EH (cell line): ENCODE results near the gene OR1E2.
"Not testable (repeated sequence)": the region's sequence is repeated elsewhere in the genome, so short reads cannot be mapped to it uniquely, and the experiment has no call there.

Source experiments
- DNase-seq: peaks from one replicate; pipeline ENCODE4 v3.0.0-alpha.2; 2015; ENCODE audit warnings: low read depth

OR1E2 gene

GRCh38 chr17:3433741-3434140, at the start of gene OR1E2:
OR1E2 (minus strand) TSS chr17:3433841; CDS start chr17:3433841, 0 bp downstream.
- no peak for DNase-seq

GRCh38 chr17:3482852-3483251, 49.2 kb upstream of the OR1E2 start:
- DNase-seq: no peak

GRCh38 chr17:3479988-3480387, 46.3 kb upstream of the OR1E2 start:
- DNase-seq: no peak

- DNase-seq: peak; percentile 10
These were observed 42.4 kb upstream of the OR1E2 start, which contains the start of gene ASPA for GRCh38 chr17:3475812-3476610. ASPA (plus strand) TSS chr17:3475997; CDS start chr17:3476160, 163 bp downstream.

GRCh38 chr17:3475251-3475685, 41.6 kb upstream of the OR1E2 start:
- no peak for DNase-seq

- DNase-seq: no peak
These were observed 40.6 kb upstream of the OR1E2 start for GRCh38 chr17:3474212-3474611.

- DNase-seq: no peak
These were observed 38.5 kb upstream of the OR1E2 start for GRCh38 chr17:3472137-3472536.

GRCh38 chr17:3471599-3471998, 38.0 kb upstream of the OR1E2 start, which contains the start of gene SPATA22:
SPATA22 (minus strand) TSS chr17:3471819; CDS start chr17:3469325, 2,494 bp downstream.
- DNase-seq: no peak

GRCh38 chr17:3469529-3469928, 35.9 kb upstream of the OR1E2 start:
- DNase-seq: no peak

- not testable (repeated sequence) for DNase-seq
These were observed 32.7 kb upstream of the OR1E2 start for GRCh38 chr17:3466355-3466754.

- DNase-seq: no peak
These were observed 14.5 kb upstream of the OR1E2 start for GRCh38 chr17:3448059-3448665.

- DNase-seq: peak; percentile 2
These were observed 14.0 kb upstream of the OR1E2 start for GRCh38 chr17:3447625-3448024.

GRCh38 chr17:3440451-3440850, 6.8 kb upstream of the OR1E2 start:
- no peak for DNase-seq

- no peak for DNase-seq
These were observed 4.7 kb upstream of the OR1E2 start for GRCh38 chr17:3438368-3438767.

- peak; percentile 4 for DNase-seq
These were observed 426 bp downstream of the OR1E2 start for GRCh38 chr17:3433215-3433614.

GRCh38 chr17:3418222-3418621, 15.4 kb downstream of the OR1E2 start:
- no peak for DNase-seq

- no peak for DNase-seq
These were observed 18.0 kb downstream of the OR1E2 start for GRCh38 chr17:3415610-3416009.

- DNase-seq: not testable (repeated sequence)
These were observed 21.4 kb downstream of the OR1E2 start for GRCh38 chr17:3412216-3412615.

- no peak for DNase-seq
These were observed 22.6 kb downstream of the OR1E2 start, which contains the start of gene OR3A3 for GRCh38 chr17:3411070-3411469. OR3A3 (plus strand) TSS chr17:3411370.

GRCh38 chr17:3403856-3404255, 29.8 kb downstream of the OR1E2 start:
- not testable (repeated sequence) for DNase-seq

- no peak for DNase-seq
These were observed 31.9 kb downstream of the OR1E2 start for GRCh38 chr17:3401786-3402185.

GRCh38 chr17:3400055-3400454, 33.6 kb downstream of the OR1E2 start:
- no peak for DNase-seq

GRCh38 chr17:3398310-3398709, 35.3 kb downstream of the OR1E2 start, which contains the start of gene OR1E1:
OR1E1 (minus strand) TSS chr17:3398410; CDS start chr17:3398410, 0 bp downstream.
- DNase-seq: no peak
